ENCODE data around the gene NT5C2.

The NT5C2 gene

DNA sequence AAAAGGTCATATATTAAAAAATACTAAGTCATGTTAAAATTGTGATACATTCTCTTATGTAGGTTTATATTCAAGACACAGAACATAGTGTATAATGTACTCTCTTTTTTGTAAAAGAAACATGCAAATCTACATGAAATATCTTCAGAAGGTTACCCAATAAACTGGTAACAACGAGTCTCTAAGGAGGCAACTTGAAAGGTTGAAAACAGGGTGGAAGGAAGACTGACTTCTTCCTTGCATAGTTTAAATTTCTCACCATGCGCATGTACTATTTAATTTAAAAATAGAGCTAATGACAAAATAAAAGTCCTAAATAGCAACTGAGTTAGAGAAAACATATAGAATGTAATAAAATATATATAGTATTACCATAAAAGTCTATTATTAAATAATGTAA is 132.5 kb downstream of the NT5C2 start:
- ChIA-PET CTCF (interaction anchor here (0.7 to 2.1 kb wide), 3 partner anchors 9 to 143 kb away, joined by 3 to 6 read pairs (median 3); partner anchors contain the start of gene CNNM2), POLR2A (no interaction called here)

DNA sequence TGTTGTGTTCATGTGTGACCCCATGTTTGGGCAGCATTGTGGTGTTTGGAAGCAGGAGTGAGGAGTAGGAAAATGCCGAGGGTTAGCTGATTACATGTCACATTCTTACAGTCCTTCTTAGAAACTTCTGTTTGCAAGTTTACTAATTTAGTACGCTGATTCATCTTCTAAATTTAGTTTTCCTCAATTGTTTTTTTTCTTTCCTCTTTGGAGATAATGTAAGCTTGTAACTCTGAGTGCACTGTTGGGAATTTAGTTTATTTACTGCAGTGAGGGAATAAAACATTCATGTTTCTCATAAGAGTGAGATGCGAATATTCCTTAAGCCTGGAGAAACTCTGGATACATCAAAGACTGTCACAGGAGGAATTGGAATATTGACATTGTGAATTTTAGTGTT is 135.0 kb downstream of the NT5C2 start:
- CTCF ChIA-PET, result interaction anchor here (1.1 to 1.5 kb wide), 5 partner anchors 10 to 28 kb away, joined by 3 to 5 read pairs (median 4); no protein-coding TSS in a partner anchor
- TF ChIP-seq, protein P1, sequence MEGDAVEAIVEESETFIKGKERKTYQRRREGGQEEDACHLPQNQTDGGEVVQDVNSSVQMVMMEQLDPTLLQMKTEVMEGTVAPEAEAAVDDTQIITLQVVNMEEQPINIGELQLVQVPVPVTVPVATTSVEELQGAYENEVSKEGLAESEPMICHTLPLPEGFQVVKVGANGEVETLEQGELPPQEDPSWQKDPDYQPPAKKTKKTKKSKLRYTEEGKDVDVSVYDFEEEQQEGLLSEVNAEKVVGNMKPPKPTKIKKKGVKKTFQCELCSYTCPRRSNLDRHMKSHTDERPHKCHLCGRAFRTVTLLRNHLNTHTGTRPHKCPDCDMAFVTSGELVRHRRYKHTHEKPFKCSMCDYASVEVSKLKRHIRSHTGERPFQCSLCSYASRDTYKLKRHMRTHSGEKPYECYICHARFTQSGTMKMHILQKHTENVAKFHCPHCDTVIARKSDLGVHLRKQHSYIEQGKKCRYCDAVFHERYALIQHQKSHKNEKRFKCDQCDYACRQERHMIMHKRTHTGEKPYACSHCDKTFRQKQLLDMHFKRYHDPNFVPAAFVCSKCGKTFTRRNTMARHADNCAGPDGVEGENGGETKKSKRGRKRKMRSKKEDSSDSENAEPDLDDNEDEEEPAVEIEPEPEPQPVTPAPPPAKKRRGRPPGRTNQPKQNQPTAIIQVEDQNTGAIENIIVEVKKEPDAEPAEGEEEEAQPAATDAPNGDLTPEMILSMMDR (IDR thresholded peaks at IDR 0.05; ENCODE audit: control extremely low read depth, extremely low read depth, low read depth, missing control alignments), result no peak
- DNase-seq (ENCODE audit: extremely low spot score), result no peak
- POLR2A ChIA-PET, result no interaction called here

More for the DNA sequence above, 132.5 kb downstream of the NT5C2 start:
- DNase-seq (ENCODE audit: extremely low spot score), result no peak
- TF ChIP-seq, protein P1 (IDR thresholded peaks at IDR 0.05; ENCODE audit: control extremely low read depth, extremely low read depth, low read depth, missing control alignments), result no peak

DNA sequence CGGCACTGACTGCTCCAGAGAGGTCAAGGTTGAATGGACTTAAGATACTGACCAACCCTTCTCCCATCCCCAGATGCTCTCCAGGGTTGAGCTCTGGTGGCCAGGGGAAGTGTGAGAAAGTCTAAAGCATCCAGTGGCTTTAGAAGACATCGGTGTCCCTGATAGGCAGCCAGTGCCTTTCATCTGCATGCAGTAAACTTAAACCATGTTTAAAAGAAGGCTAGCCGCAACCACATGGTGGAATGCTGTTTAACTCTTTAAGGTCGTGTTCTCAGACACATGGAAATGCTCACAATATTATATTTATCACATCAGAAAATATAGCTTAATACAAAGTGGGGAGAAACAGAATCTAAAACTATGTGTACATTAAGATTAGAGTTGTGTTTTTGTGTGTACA is 138.0 kb downstream of the NT5C2 start:
- CTCF ChIA-PET, result interaction anchor here (1.0 to 2.1 kb wide), 2 partner anchors 15 to 137 kb away, joined by 7 to 8 read pairs; partner anchors contain the start of gene CNNM2
- no peak for DNase-seq (ENCODE audit: extremely low spot score)
- TF ChIP-seq, protein P1 (IDR thresholded peaks at IDR 0.05; ENCODE audit: control extremely low read depth, extremely low read depth, low read depth, missing control alignments), result no peak
- POLR2A ChIA-PET, result no interaction called here

DNA sequence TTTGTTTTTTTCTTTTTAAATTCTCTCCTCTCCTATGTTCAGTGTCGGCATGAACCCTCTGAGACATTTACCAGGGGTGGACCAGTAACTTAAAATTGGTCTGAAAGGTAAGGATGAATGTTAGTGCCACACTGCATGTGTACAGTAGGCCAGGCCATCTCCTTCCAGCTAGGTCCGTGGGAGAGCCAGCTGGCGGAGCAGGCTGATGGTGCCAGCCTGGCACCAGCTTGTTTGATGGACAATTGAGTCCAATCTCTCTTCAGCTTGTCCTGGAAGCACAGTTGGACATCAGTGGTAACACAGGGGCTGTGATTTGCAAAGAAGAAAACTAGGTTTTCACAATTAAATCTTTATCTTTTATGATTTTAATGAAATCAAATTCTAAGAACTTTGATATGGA is 138.5 kb downstream of the NT5C2 start:
- ChIA-PET CTCF (interaction anchor here (1.0 to 2.1 kb wide), 2 partner anchors 16 to 137 kb away, joined by 7 to 8 read pairs; partner anchors contain the start of gene CNNM2), POLR2A (no interaction called here)
- TF ChIP-seq, protein P1 (IDR thresholded peaks at IDR 0.05; ENCODE audit: control extremely low read depth, extremely low read depth, low read depth, missing control alignments), result no peak
- no peak for DNase-seq (ENCODE audit: extremely low spot score)

DNA sequence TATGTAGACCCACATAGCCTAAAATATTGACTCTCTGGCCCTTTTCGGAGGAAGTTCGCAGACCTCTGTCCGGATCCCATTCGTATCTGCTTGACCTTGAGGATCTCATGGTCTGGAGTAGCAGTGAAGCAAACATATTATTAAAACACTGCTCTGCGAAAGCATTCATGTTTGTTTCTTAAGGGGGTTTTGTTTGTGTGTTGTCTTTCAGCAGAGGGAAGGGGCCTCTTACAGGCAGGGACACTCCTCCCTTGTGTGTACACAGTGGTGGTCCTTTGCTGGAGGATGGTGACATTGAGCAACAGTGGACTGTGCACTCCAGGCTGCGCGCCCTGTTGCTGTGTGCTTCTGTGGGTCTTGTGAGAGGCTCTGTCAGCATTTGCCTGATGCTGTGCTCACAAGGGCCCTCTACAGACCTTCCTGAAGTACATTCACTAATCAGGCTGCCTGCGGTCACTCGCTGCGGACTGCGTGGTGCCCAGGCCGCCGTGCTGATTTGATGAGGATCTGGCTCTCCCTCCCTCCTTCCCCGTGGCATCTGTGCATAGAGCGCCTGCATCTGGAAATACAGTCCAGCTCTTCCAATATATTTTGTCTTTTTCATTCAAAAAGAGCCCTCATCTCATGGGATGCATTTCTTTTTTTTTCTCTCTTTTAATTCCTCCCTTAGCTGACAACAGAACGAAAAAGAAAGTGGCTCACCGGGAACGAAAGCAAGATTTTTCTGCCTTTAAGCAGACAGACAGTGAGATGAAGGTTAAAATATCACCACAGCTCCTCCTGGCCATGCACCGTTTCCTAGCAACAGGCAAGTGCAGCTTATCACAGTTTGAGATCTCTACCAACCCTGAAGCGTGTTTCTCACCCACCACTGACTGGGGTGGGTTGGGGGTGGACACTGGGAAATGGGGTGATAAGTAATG is 139.2 kb downstream of the NT5C2 start:
- TF ChIP-seq, protein P1 (IDR thresholded peaks at IDR 0.05; ENCODE audit: control extremely low read depth, extremely low read depth, low read depth, missing control alignments), result peak; percentile 47
- peak; percentile 72 for DNase-seq (ENCODE audit: extremely low spot score)
- ChIA-PET CTCF (interaction anchor here (1.1 to 2.1 kb wide), 3 partner anchors 8 to 191 kb away, joined by 3 to 7 read pairs (median 4); partner anchors contain the start of gene CNNM2), POLR2A (no interaction called here)

DNA sequence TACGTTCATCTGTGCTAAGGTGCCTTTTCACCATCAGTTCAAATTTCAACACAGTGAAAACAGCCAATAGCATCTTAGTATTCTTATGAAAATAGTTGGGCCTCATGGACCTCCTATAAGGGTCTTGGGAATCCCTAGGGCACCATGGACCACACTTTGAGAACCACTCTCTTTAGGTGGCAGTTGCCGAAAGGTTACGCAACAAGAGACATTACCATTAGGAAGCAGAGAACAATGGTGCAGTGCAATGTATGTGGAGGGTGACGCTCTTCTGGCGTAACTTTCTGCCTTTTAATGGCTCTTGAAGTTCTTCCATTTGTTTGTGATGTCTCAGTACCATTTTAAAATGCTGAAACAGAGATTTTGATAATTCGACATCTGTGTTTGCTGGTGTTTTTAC is 143.8 kb downstream of the NT5C2 start:
- ChIA-PET CTCF (interaction anchor here (2.0 kb wide), 1 partner anchor 21 kb away, joined by 8 read pairs; no protein-coding TSS in a partner anchor), POLR2A (no interaction called here)
- no peak for DNase-seq (ENCODE audit: extremely low spot score)
- TF ChIP-seq, protein P1 (IDR thresholded peaks at IDR 0.05; ENCODE audit: control extremely low read depth, extremely low read depth, low read depth, missing control alignments), result no peak

Data from GM10248 (cell line).